Measurements from ENCODE around the gene CCDC9B. TPM values are rescaled to one million over a fixed set of nuclear protein-coding genes. Genes with fewer than 3 reads are reported as not detected.

The CCDC9B gene
- polyA plus RNA-seq, 1 of the 3 experiments (the other 2 are of a cell fraction), result 13.7 TPM

DNA sequence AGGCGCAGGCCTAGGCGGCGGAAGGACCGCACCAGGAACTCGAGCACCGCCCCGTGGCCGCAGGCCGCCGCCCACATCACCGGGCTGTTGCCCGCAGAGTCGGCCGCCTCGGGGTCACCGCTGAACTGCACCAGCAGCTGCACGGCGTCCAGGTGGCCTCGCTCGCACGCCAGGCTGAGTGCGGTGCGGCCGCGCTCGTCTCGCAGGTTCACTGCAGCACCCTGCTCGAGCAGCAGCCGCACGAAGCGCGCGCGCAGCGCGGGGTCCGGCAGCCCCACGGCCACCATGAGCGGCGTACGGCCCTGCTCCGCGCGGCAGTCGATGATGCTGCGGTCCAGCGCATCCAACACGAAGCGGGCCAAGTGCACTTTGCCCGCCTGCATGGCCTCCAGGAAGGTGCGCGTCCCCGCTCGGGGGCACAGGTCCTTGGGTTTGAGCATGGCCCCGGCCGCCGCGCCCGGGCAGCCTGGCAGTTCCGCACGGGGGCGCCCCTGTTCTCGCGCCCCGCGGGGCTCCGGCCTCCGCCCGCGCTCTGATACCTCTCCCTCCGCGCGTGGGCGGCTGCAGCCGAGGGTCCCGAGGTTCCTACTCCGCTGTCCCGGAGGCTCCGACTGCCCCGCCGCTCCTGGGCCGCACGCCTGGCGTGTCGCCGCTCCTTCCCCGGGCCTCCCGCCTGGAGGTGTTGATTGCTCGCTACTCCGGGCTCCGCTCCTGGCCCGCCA lies 58.4 kb downstream of the CCDC9B start:
- Histone ChIP-seq H3K9me2 (no peaks in the 10 kb centered on the region), H3K4me2 (peak overlapping the region; percentile 84), H3K79me2 (ENCODE audit: insufficient read depth) (no peaks in the 10 kb centered on the region), H3K27me3 (ENCODE audit: insufficient read depth) (peaks cover 18% of the 10 kb centered on the region), H3K36me3 (replicated peaks in 1 of 2; ENCODE audit: control insufficient read depth in 1 of 2, insufficient read depth in 2 of 2, low read length in 1 of 2) (no peaks in the 10 kb centered on the region), H3K4me3 (ENCODE audit: low read depth in 2 of 2, low read length in 1 of 2) (peak overlapping the region; percentile 46; a peak in 3 of 4 replicates), H3K27ac (ENCODE audit: low read depth in 2 of 2, low read length in 1 of 2) (no peak overlapping the region), H3K9me3 (no peaks in the 10 kb centered on the region), H3K9ac (no peak overlapping the region), H4K20me1 (ENCODE audit: insufficient read depth) (no peaks in the 10 kb centered on the region), H3K4me1 (ENCODE audit: control insufficient read depth in 1 of 2, insufficient read depth in 2 of 2, low read depth in 1 of 2, low read length in 1 of 2) (peaks cover 10 to 22% of the 10 kb centered on the region in 2 experiments; a peak in 3 of 4 replicates), H2AFZ (ENCODE audit: low read depth) (peak overlapping the region; percentile 51), H3F3A (replicated peaks; ENCODE audit: insufficient read depth) (peaks cover 13% of the 10 kb centered on the region)
- ChIA-PET POLR2A (no interaction called here), CTCF (interaction anchor here (0.7 to 66.3 kb wide), 10 partner anchors 6 to 123 kb away, joined by 3 to 2194 read pairs (median 4); partner anchors contain the start of genes CCDC9B, DISP2, INAFM2 and IVD)
- 7% methylated on average over 3 of the region's 92 CpGs for WGBS (ENCODE audit: low lambda C conversion rate)
- TF ChIP-seq, protein P1, sequence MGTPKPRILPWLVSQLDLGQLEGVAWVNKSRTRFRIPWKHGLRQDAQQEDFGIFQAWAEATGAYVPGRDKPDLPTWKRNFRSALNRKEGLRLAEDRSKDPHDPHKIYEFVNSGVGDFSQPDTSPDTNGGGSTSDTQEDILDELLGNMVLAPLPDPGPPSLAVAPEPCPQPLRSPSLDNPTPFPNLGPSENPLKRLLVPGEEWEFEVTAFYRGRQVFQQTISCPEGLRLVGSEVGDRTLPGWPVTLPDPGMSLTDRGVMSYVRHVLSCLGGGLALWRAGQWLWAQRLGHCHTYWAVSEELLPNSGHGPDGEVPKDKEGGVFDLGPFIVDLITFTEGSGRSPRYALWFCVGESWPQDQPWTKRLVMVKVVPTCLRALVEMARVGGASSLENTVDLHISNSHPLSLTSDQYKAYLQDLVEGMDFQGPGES (IDR thresholded peaks at IDR 0.05; ENCODE audit: low read depth, low read length), result no peak
- TF ChIP-seq SMC3 (IDR thresholded peaks at IDR 0.05; ENCODE audit: low read depth, low read length) (no peak), CTCF (IDR thresholded peaks at IDR 0.05) (peak; percentile 48)
- DNase-seq, result peak; percentile 86

DNA sequence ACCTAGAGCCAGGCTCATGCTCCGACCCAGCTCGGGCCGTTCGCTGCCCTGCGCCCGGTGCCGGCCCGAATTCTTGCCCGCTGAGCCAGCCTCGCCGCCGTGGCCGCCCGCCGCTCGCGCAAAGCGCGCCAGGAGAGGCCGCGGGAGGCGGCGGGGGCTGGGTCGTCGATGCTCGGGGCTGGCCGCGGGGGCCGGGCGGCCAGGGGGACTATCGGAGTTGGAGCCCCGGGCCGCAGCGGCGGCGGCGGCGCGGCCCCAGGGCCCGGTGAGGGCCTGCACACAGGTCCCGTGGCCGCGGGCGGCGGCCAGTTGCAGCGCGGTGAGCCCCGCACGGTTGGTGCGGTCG lies 59.0 kb downstream of the CCDC9B start:
- no peak for DNase-seq
- no peaks in the 10 kb centered on the region for H4K20me1 ChIP-seq (ENCODE audit: insufficient read depth)
- H3K27me3 ChIP-seq (ENCODE audit: insufficient read depth), result peaks cover 18% of the 10 kb centered on the region
- H3K79me2 ChIP-seq (ENCODE audit: insufficient read depth), result no peaks in the 10 kb centered on the region
- no peak overlapping the region for H3K9ac ChIP-seq
- H3F3A ChIP-seq (replicated peaks; ENCODE audit: insufficient read depth), result peaks cover 13% of the 10 kb centered on the region
- CTCF ChIA-PET, result interaction anchor here (0.7 to 66.3 kb wide), 6 partner anchors 10 to 71 kb away, joined by 3 to 2194 read pairs (median 4); partner anchors contain the start of genes CCDC9B, DISP2, INAFM2 and PHGR1
- POLR2A ChIA-PET, result no interaction called here
- 20% methylated on average over 4 of the region's 51 CpGs for WGBS (ENCODE audit: low lambda C conversion rate)
- H3K4me2 ChIP-seq, result peak overlapping the region; percentile 84
- H3K27ac ChIP-seq (ENCODE audit: low read depth in 2 of 2, low read length in 1 of 2), result no peak overlapping the region
- H3K4me1 ChIP-seq (ENCODE audit: control insufficient read depth in 1 of 2, insufficient read depth in 2 of 2, low read depth in 1 of 2, low read length in 1 of 2), result peaks cover 11 to 22% of the 10 kb centered on the region in 2 experiments; a peak in 3 of 4 replicates
- H3K36me3 ChIP-seq (replicated peaks in 1 of 2; ENCODE audit: control insufficient read depth in 1 of 2, insufficient read depth in 2 of 2, low read length in 1 of 2), result no peaks in the 10 kb centered on the region
- H3K9me2 ChIP-seq, result no peaks in the 10 kb centered on the region
- peak overlapping the region; percentile 46; a peak in 3 of 4 replicates for H3K4me3 ChIP-seq (ENCODE audit: low read depth in 2 of 2, low read length in 1 of 2)
- H2AFZ ChIP-seq (ENCODE audit: low read depth), result 0 out of 2 replicates have a peak overlapping the region, but pooled peaks have one; percentile 51
- H3K9me3 ChIP-seq, result no peaks in the 10 kb centered on the region
- TF ChIP-seq RAD21 (IDR thresholded peaks at IDR 0.05; ENCODE audit: low read length) (no peak), FOXM1 (IDR thresholded peaks at IDR 0.05; ENCODE audit: low read depth) (no peak), SMC3 (IDR thresholded peaks at IDR 0.05; ENCODE audit: low read depth, low read length) (no peak), FOSL2 (IDR thresholded peaks at IDR 0.05; ENCODE audit: borderline replicate concordance, low read depth) (no peak), TAF1 (IDR thresholded peaks at IDR 0.05; ENCODE audit: borderline replicate concordance, low read depth, low read length) (no peak), MXI1 (IDR thresholded peaks at IDR 0.05; ENCODE audit: low read depth, low read length) (no peak), FOXJ3 (CRISPR knock-in tag; IDR thresholded peaks at IDR 0.05) (no peak), JUND (IDR thresholded peaks at IDR 0.05) (no peak), REST (IDR thresholded peaks at IDR 0.05; ENCODE audit: low read depth, low read length) (no peak), TEAD4 (IDR thresholded peaks at IDR 0.05; ENCODE audit: borderline replicate concordance, insufficient read depth) (no peak), USF2 (IDR thresholded peaks at IDR 0.05; ENCODE audit: borderline replicate concordance, low read depth, low read length) (no peak)
- TF ChIP-seq, protein P2, sequence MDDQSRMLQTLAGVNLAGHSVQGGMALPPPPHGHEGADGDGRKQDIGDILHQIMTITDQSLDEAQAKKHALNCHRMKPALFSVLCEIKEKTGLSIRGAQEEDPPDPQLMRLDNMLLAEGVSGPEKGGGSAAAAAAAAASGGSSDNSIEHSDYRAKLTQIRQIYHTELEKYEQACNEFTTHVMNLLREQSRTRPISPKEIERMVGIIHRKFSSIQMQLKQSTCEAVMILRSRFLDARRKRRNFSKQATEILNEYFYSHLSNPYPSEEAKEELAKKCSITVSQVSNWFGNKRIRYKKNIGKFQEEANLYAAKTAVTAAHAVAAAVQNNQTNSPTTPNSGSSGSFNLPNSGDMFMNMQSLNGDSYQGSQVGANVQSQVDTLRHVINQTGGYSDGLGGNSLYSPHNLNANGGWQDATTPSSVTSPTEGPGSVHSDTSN (IDR thresholded peaks at IDR 0.05), result no peak

Data from SK-N-SH (cell line).